WTC11 (cell line): ENCODE data around the gene ANO3.

ENCODE experiments used
- ATF1 ChIP-seq: sonication (generic); formaldehyde crosslinking; IDR thresholded peaks from 2 replicates; pipeline ENCODE4 v1.8.1; 2023; ENCODE audit warnings: mild to moderate bottlenecking, moderate library complexity, missing genetic modification reagents
- CTCF ChIP-seq: fragments of 200-600 bp; IDR thresholded peaks from 2 replicates; pipeline ENCODE4 v1.8.0; 2022; ENCODE audit warnings: antibody characterized with exemption
- E2F4 ChIP-seq: sonication (generic); formaldehyde crosslinking; IDR thresholded peaks from 2 replicates; pipeline ENCODE4 v1.8.1; 2022; ENCODE audit warnings: low read depth, mild to moderate bottlenecking, moderate library complexity, missing genetic modification reagents, borderline replicate concordance
- ETV6 ChIP-seq: sonication (generic); formaldehyde crosslinking; IDR thresholded peaks from 2 replicates; pipeline ENCODE4 v1.8.1; 2022; ENCODE audit warnings: mild to moderate bottlenecking, missing genetic modification reagents
- FOXP4 ChIP-seq: sonication (generic); formaldehyde crosslinking; IDR thresholded peaks from 2 replicates; pipeline ENCODE4 v1.8.0; 2022; ENCODE audit warnings: mild to moderate bottlenecking, missing genetic modification reagents
- MAX ChIP-seq: sonication (generic); formaldehyde crosslinking; IDR thresholded peaks from 2 replicates; pipeline ENCODE4 v1.8.0; 2022; ENCODE audit warnings: mild to moderate bottlenecking, missing genetic modification reagents
- RELA ChIP-seq: sonication (generic); formaldehyde crosslinking; IDR thresholded peaks from 2 replicates; pipeline ENCODE4 v1.8.1; 2022; ENCODE audit warnings: missing genetic modification reagents, mild to moderate bottlenecking, borderline replicate concordance
- SP1 ChIP-seq: sonication (generic); formaldehyde crosslinking; conservative IDR thresholded peaks from 2 replicates; pipeline ENCODE4 v1.8.1; 2022; ENCODE audit warnings: missing genetic modification reagents
- USF2 ChIP-seq: sonication (generic); formaldehyde crosslinking; IDR thresholded peaks from 2 replicates; pipeline ENCODE4 v1.8.1; 2023; ENCODE audit warnings: mild to moderate bottlenecking, missing genetic modification reagents, moderate library complexity
- ZNF512 ChIP-seq: sonication (generic); formaldehyde crosslinking; IDR thresholded peaks from 2 replicates; pipeline ENCODE4 v1.8.1; 2022; ENCODE audit warnings: missing genetic modification reagents, borderline replicate concordance

- no peak for TF ChIP-seq CTCF
- no peak for TF ChIP-seq USF2 (CRISPR knock-in tag)
- no peak for TF ChIP-seq MAX (CRISPR knock-in tag)
- TF ChIP-seq ATF1 (CRISPR knock-in tag): no peak
- no peak for TF ChIP-seq ETV6 (CRISPR knock-in tag)
- TF ChIP-seq ZNF512 (CRISPR knock-in tag): no peak
- no peak for TF ChIP-seq FOXP4 (CRISPR knock-in tag)
- no peak for TF ChIP-seq E2F4 (CRISPR knock-in tag)
- no peak for TF ChIP-seq RELA (CRISPR knock-in tag)
- no peak for TF ChIP-seq SP1 (CRISPR knock-in tag)
These were observed 343.5 kb downstream of the ANO3 start for GRCh38 chr11:26675233-26675928.
